ENCODE data around the gene IRF4.

Gene IRF4

DNA sequence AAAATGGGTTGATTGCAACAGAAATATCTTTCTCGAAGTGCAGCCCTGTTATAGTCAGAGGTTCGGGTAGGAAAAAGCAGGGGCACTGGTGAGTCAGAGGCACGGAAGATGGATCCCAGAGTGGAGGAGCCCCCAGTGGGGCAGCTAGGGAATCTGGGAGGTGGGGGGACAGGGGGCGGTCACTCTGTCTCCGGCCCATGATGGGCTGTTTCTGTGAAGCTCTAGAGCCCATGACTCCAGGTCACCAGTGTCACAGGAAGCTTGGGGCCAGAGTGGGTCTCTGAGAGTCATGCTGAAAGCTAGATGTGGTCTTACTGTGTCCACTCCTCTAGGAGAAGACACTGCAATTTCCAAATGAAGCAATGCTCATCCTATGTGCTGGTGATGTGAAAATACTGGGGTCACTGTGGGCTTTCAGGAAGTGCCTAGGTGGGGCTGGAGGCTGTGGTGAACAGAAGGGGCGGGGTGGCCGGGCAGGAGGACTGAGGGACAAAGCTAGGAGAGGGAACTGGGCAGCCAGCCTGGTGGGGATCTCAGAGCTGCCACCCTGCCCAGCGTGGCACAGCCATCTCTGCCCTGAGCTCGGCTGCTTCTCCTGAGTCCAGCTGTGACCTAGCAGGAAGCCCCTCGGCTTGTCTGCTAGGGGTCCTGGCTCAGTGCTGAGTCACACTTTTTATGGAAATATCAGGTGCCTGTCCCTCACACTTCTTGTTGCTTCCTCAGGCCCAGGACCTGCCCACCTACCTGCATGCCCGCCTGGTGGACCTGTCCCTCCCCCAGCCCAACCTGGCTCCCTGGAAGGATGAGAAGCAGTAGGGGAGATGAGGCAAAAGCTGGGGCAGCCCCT lies 54.2 kb downstream of the IRF4 start:
- no peak for DNase-seq

DNA sequence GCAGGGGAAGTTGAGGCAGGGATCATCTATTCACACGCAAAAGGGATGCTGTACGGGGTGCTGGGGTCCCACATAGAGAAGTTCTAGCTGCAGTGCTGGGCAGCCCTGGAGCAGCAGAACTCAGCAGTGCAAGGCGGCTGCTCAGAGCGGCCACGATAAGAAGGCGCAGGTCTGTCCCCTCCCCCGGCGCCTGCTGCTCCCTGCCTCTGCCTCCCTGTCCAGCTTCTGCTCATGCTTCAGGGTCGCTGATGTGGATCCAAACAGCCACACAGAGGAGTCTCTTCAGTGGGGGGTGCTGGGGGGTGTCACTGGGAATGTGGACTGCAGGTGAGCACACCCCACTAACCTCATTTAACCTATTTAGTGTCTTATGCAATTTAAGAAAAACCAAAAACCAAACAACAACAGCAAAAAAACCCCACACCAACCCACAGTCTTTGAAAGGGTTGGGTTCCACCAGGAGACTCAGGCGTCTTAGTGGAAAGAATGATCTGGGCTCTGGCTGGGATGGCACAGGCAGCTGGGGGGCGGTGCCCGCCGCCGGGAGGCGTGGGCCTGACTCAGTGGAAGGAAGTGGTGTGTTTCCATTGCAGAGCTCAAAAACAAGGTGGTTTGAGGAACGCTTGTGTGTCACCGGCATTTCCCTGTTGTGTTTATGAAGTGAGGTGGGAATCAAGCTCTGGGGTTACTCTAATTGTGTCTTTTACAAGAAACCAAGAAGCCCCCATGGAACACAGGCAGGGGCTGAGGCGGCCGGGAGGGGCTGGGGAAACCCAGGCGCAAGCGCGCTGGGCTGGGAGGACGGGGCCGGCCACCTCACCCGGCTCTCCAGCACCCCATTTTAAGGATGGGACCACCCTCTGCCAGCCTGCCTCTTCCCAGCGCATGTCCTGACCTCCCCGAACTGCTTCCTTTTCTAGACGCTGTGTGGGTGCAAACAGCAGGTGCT lies 55.1 kb downstream of the IRF4 start:
- no peak for DNase-seq

GRCh38 chr6:447381-448165 lies 56.0 kb downstream of the IRF4 start:
- DNase-seq = no peak

GRCh38 chr6:448296-449056 lies 56.9 kb downstream of the IRF4 start:
- no peak for DNase-seq

- no peak for DNase-seq
Observed at GRCh38 chr6:449057-449430, 57.5 kb downstream of the IRF4 start.

GRCh38 chr6:449486-450419 lies 58.2 kb downstream of the IRF4 start:
- no peak for DNase-seq

DNA sequence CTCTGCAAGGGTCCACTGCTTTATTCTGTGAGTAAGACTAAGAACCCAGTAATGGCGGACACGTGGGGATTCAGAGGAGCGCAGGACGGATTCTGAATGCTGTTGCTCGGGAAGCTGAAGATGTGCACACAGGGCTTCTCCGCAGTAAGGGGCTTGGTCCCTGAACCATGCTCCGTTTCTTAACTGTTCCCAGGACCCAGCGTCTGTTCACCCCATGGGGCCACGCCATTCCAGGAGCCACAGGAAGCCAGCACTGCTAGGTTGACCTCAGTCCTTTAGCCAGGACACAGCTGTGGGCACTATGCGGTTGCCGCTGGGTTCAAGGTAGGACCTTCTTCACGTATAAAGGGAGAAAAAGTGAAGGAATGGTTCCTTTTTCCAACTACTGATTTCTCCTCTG lies 59.8 kb downstream of the IRF4 start:
- DNase-seq = no peak

DNA sequence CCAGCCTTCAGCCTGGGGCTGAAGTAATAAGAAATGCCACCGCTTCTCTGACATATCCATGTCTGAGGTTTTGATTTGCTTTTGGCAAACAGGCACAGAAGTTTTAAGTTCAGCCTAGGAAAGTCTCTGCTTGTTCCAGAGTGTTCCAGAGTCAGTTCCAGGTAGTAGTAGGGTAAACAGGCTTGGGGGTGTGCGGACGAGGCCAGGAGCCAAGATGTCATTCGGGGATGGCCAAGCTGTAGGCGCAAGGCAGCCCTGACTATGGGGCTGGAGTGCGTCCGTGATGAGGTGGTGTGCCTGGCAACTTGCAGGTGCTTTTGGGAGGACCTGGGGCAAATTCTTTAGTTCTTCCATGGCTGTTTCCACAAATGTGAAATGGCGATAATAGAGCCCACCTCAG lies 60.3 kb downstream of the IRF4 start:
- DNase-seq = no peak

DNA sequence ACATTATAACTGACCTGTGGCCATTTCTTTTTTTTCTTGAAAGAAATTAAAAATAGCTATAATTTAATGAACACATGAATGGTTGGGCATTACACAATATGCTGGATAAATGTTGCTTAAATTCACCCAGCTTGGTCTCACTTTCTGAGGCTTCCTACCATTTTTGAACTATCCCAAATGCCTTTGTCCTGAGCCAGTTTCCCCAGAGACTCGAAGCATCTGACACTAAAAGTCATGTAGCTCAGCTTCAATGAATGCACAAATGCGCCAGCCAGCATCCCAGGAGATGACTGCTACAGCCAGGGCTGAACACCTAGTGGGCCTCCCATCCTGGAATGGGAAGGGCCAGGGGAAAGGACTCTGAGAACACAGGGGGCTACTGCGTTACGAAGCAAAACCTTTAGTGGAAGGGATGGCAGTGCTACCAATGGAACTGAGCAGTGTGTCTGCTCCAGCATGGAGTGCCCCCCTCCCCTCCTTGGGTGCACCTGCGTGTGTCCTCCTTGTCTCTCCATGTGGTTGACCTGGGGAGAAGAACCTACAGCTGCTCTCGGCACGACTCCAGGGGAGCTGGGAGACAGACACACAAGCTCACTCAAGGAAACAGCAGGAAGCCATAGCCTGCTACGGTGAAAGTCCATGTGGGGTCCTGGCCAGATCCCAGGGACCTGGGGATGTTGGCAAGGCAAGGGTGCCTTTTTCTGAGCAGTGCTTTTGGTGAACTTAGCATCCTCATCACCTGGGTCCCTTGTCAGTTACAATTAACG lies 60.9 kb downstream of the IRF4 start:
- no peak for DNase-seq

DNA sequence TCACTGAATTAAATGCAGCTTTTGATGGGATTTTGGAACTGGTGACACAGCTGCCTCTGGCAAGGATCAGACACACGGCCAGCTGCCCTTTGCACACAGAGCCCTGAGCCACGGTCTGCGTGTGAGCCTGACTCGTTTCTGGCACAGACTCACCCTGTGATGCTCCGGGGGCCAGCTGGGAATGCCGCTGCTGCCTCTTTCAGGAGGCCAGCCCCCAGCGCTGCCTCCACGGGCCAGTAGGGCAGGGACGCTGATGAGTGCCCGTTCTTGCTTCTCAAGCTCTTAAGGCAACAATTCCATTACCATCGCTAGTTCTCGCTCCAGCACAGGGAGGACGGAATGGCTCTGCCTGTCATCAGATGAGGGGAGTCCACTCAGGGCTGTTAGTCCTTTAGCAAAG lies 61.6 kb downstream of the IRF4 start:
- no peak for DNase-seq

DNA sequence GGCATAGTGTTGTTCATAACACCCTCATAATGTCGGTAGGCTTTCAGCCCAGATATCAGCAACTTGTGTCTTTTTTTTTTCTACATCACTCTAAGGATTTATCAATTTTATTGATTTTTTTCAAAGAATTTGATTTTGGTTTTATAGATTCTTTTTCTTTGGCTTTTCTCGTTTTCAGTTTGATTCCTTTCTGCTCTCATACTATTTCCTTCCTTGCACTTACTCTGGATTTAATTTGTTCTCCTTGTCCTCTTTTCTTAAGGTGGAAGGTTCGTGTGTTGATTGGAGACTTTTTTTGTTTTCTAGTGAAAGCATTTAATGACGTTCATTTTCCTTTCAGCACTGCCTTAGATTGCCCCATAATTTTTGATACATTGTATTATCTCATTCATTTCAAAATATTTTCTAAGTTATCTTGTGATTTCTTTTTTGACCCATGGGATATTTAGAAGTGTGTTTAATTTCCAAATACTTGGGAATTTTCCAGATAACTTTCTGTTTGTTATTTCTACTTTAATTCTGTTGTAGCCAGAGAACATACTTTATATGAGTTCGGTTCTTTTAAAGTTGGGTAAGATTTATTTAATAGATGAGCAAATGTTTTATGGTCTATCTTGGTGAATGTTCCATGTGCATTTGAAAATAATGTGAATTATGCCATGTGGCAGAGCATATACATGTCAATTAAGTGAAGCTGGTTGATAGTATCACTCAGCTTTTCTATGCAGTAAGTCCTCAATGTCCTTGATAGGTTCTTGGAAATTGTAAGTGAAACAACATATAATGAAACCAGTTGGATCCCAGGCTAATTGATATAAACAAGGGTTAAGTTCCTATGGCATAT lies 62.8 kb downstream of the IRF4 start:
- DNase-seq = no peak

- no peak for DNase-seq
Observed at GRCh38 chr6:455006-455585, 63.5 kb downstream of the IRF4 start.

GRCh38 chr6:455835-456234 lies 64.3 kb downstream of the IRF4 start:
- DNase-seq = no peak

GRCh38 chr6:456358-456867 lies 64.9 kb downstream of the IRF4 start:
- DNase-seq = no peak

DNA sequence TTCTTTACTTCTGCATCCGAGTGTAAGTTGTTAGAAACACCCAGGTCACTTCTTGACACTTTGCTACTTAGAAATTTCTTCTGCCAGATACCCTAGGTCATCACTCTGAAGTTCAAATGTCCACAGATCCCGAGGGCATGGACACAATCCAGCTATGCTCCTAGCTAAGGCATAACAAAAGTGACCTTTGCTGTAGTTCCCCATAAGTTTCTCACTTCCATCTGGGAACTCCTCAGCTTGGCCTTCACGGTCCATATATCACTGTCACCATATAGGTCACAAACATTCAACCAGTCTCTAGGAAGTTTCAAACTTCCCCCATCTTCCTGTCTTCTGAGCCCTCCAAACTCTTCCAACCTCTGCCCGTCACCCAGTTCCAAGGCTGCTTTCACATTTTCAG lies 65.3 kb downstream of the IRF4 start:
- DNase-seq = no peak

Measured in NCI-H2081 treated with DMSO at 0.1 percent for 48 hours (cell line).